HepG2 (cell line): ENCODE measurements around the gene SLC4A9. TPM values are rescaled to one million over a fixed set of nuclear protein-coding genes. Genes with fewer than 3 reads are reported as not detected.
A peak's percentile ranks its signal among the peaks of the same experiment; 100 is the strongest.

Experiments
- ATAC-seq: fragments of 200-7000 bp; cut with Tn5 transposase; 3 replicates; pipeline ENCODE4 v1.9.1; 2020; ENCODE audit warnings: mild to moderate bottlenecking, moderate library complexity
- BruUV-seq: library from RNA; stranded (reverse); fragments of 400-500 nt; replicated peaks from 2 replicates; lab custom pipeline; 2021; lab: Mats Ljungman, UMichigan
- CTCF ChIA-PET: fragments of 300-600 bp; formaldehyde crosslinking; extraction: SDS; loops from one replicate; lab custom pipeline; 2021; ENCODE audit warnings: low total read pairs, inconsistent platforms, low intra/inter-chr PET ratio; lab: Yijun Ruan, JAX
- POLR2A ChIA-PET: fragments of 350-600 bp; sonication (Branson Sonifier 250); formaldehyde crosslinking; loops from one replicate; lab custom pipeline; 2020; ENCODE audit warnings: antibody characterized with exemption, inconsistent platforms; lab: Yijun Ruan, JAX
- DNase-seq: peaks from one replicate; pipeline ENCODE4 v3.0.0-alpha.2; 2015; ENCODE audit warnings: low spot score
- FAIRE-seq: peaks from 3 replicates; lab custom pipeline; 2011; peaks lifted over from hg19 to GRCh38; lab: Jason Lieb, UNC
- H2AFZ ChIP-seq: one replicate; pipeline ENCODE4 v1.6.1; 2011; ENCODE audit warnings: low read length, inconsistent platforms
- H3K27ac ChIP-seq: fragments of 300-600 bp; 3 replicates; pipeline ENCODE4 v1.8.0; 2011; ENCODE audit warnings: mixed run types, mild to moderate bottlenecking, mixed read lengths, low read length, inconsistent platforms; ENCODE audit not compliant: insufficient read depth; ENCODE audit errors: extremely low read length
- H3K27me3 ChIP-seq, 2 experiments: fragments of 200-600 bp in 1 of 2; 2 replicates in 1 of 2; 3 replicates in 1 of 2; pipeline versions ENCODE4 v1.6.0 to v1.8.0; 2011; ENCODE audit warnings: low read length in 2 of 2, mild to moderate bottlenecking in 2 of 2, moderate library complexity in 2 of 2, inconsistent platforms in 1 of 2; ENCODE audit not compliant: insufficient read depth in 2 of 2, control insufficient read depth in 1 of 2
- H3K36me3 ChIP-seq, 2 experiments: fragments of 200-600 bp in 1 of 2; replicated peaks in 1 of 2; 2 replicates in 1 of 2; 3 replicates in 1 of 2; pipeline versions ENCODE4 v1.5.1 to v1.8.0; 2011; ENCODE audit warnings: low read length in 2 of 2, inconsistent platforms in 1 of 2; ENCODE audit not compliant: insufficient read depth in 2 of 2, control insufficient read depth in 1 of 2
- H3K4me1 ChIP-seq: 2 replicates; pipeline ENCODE4 v1.5.1; 2012; ENCODE audit warnings: low read length, inconsistent platforms; ENCODE audit not compliant: insufficient read depth
- H3K4me2 ChIP-seq: 2 replicates; pipeline ENCODE4 v1.6.0; 2011; ENCODE audit warnings: low read depth, low read length, inconsistent platforms
- H3K4me3 ChIP-seq, 3 experiments: fragments of 200-600 bp in 1 of 3; sonication (generic), shearing (Covaris generic) in 1 of 3; replicated peaks in 1 of 3; 2 replicates each; pipeline ENCODE4 v1.5.1; 2011 to 2016; ENCODE audit warnings: low read length in 3 of 3, inconsistent platforms in 2 of 3, low read depth in 2 of 3, mild to moderate bottlenecking in 2 of 3, control low read depth in 1 of 3, mixed read lengths in 1 of 3; ENCODE audit not compliant: insufficient read depth in 1 of 3
- H3K79me2 ChIP-seq: one replicate; pipeline ENCODE4 v1.6.1; 2011; ENCODE audit warnings: low read length, inconsistent platforms; ENCODE audit not compliant: insufficient read depth
- H3K9ac ChIP-seq: 2 replicates; pipeline ENCODE4 v1.6.0; 2011; ENCODE audit warnings: mild to moderate bottlenecking, low read depth, low read length, inconsistent platforms; ENCODE audit not compliant: insufficient read depth
- H3K9me3 ChIP-seq: 2 replicates; pipeline ENCODE4 v1.5.1; 2012; ENCODE audit warnings: mild to moderate bottlenecking, low read length
- H4K20me1 ChIP-seq: 2 replicates; pipeline ENCODE4 v1.6.0; 2011; ENCODE audit warnings: inconsistent platforms, mild to moderate bottlenecking, low read length, moderate library complexity; ENCODE audit not compliant: insufficient read depth
- ATF7 ChIP-seq, 2 experiments: fragments of 450-650 bp in 1 of 2; sonication (generic) in 1 of 2; formaldehyde crosslinking in 1 of 2; IDR thresholded peaks; 2 replicates each; pipeline versions ENCODE4 v1.4.0 to v1.6.1; 2016 to 2020; ENCODE audit warnings: antibody characterized with exemption in 1 of 2, mild to moderate bottlenecking in 1 of 2, missing genetic modification reagents in 1 of 2
- CEBPB ChIP-seq: IDR thresholded peaks from 2 replicates; pipeline ENCODE4 v1.6.1; 2011; ENCODE audit warnings: low read depth, low read length, improper control_type of control experiment, borderline replicate concordance
- CEBPG ChIP-seq: IDR thresholded peaks from 2 replicates; pipeline ENCODE4 v1.6.1; 2016
- GABPB1 ChIP-seq: IDR thresholded peaks from 2 replicates; pipeline ENCODE4 v1.6.1; 2016; ENCODE audit warnings: mild to moderate bottlenecking, missing genetic modification reagents, moderate library complexity, missing compliant biosample characterization
- HNRNPLL ChIP-seq: fragments of 200-400 bp; formaldehyde crosslinking; IDR thresholded peaks from 2 replicates; pipeline ENCODE4 v1.6.1; 2017; ENCODE audit warnings: mild to moderate bottlenecking, low read depth, low read length; ENCODE audit not compliant: poor library complexity, severe bottlenecking
- JDP2 ChIP-seq: sonication (generic); formaldehyde crosslinking; IDR thresholded peaks from 2 replicates; pipeline ENCODE4 v1.8.1; 2022; ENCODE audit warnings: missing genetic modification reagents, borderline replicate concordance
- MIER3 ChIP-seq: IDR thresholded peaks from 2 replicates; pipeline ENCODE4 v1.6.1; 2016; ENCODE audit warnings: missing compliant biosample characterization, borderline replicate concordance
- NFKBIZ ChIP-seq: IDR thresholded peaks from 2 replicates; pipeline ENCODE4 v1.6.1; 2018; ENCODE audit warnings: missing genetic modification reagents, missing compliant biosample characterization
- RFXAP ChIP-seq: sonication (generic); formaldehyde crosslinking; IDR thresholded peaks from 2 replicates; pipeline ENCODE4 v1.4.0; 2020; ENCODE audit warnings: missing genetic modification reagents, borderline replicate concordance
- SUZ12 ChIP-seq: fragments of 150-350 bp; IDR thresholded peaks from 2 replicates; pipeline ENCODE4 v1.6.1; 2014; ENCODE audit warnings: low read depth, low read length
- TEAD2 ChIP-seq: sonication (generic); formaldehyde crosslinking; IDR thresholded peaks from 2 replicates; pipeline ENCODE4 v1.9.0; 2021; ENCODE audit warnings: missing genetic modification reagents
- ZNF331 ChIP-seq: sonication (generic); formaldehyde crosslinking; IDR thresholded peaks from 2 replicates; pipeline ENCODE4 v1.4.0; 2020; ENCODE audit warnings: missing genetic modification reagents
- ZNF446 ChIP-seq: sonication (generic); formaldehyde crosslinking; IDR thresholded peaks from 2 replicates; pipeline ENCODE4 v1.5.0; 2020; ENCODE audit warnings: mild to moderate bottlenecking, missing genetic modification reagents
- ZNF460 ChIP-seq: sonication (generic); formaldehyde crosslinking; IDR thresholded peaks from 2 replicates; pipeline ENCODE4 v1.5.1; 2020; ENCODE audit warnings: missing genetic modification reagents, mild to moderate bottlenecking, borderline replicate concordance
- ZNF883 ChIP-seq: sonication (generic); formaldehyde crosslinking; IDR thresholded peaks from 2 replicates; pipeline ENCODE4 v1.5.1; 2020; ENCODE audit warnings: mild to moderate bottlenecking, missing genetic modification reagents; ENCODE audit errors: not compliant biosample characterization
- WGBS: methylation state at CpG from one replicate; pipeline ENCODE4 v1.1.6; 2017; ENCODE audit warnings: low lambda C conversion rate; 5-methylcytosine and 5-hydroxymethylcytosine counted together
- in situ Hi-C: cut with HindIII; loops from 2 replicates; pipeline ENCODE4 v1.10.0; 2017; ENCODE audit warnings: low pct_unique_long_range_greater_than_20kb; ENCODE audit not compliant: extremely low pct_ligation_motif_present
- intact Hi-C: fragments of 100-400 bp; cut with micrococcal nuclease; formaldehyde crosslinking; loops from one replicate; pipeline ENCODE4 v1.10.0; 2022; ENCODE audit not compliant: unreplicated experiment
- polyA plus RNA-seq, 8 experiments: library from polyadenylated mRNA; depleted of rRNA in 3 of 8; stranded (reverse) in 7 of 8; unstranded in 1 of 8; fragments of >200 nt; fragmentation: Illumina TruSeq in 4 of 8; extraction: Trizol in 4 of 8; gene quantifications; 2 replicates each; pipeline versions ENCODE4 v1.2.1 to v1.2.3, GENCODE V29; 2011 to 2016; ENCODE audit warnings: low read depth in 4 of 8, missing spikeins in 1 of 8, mixed read lengths in 1 of 8; ENCODE audit not compliant: insufficient read depth in 1 of 8
- total RNA-seq, 5 experiments: library from RNA; depleted of rRNA; stranded (reverse); fragments of >200 nt; fragmentation: Illumina TruSeq; extraction: Trizol; gene quantifications; 2 replicates each; pipeline ENCODE4 v1.2.3, GENCODE V29; 2016; ENCODE audit warnings: low read depth in 1 of 5
- TF ChIP-seq, protein P1 (sequence below): sonication (generic); formaldehyde crosslinking; IDR thresholded peaks from 2 replicates; pipeline ENCODE4 v1.4.0; 2020; ENCODE audit warnings: mild to moderate bottlenecking, missing genetic modification reagents, borderline replicate concordance
- TF ChIP-seq, protein P2 (sequence below), 2 experiments: sonication (generic) in 1 of 2; formaldehyde crosslinking in 1 of 2; IDR thresholded peaks; 2 replicates each; pipeline versions ENCODE4 v1.4.0 to v1.6.1; 2016 to 2020; ENCODE audit warnings: borderline replicate concordance in 1 of 2, low read depth in 1 of 2, mild to moderate bottlenecking in 1 of 2, missing genetic modification reagents in 1 of 2

Gene SLC4A9
- total and polyA plus RNA-seq, 2 of the 13 experiments (the other 11 are each of a cell fraction or from before 2014, with no cell fraction given): not detected

DNA sequence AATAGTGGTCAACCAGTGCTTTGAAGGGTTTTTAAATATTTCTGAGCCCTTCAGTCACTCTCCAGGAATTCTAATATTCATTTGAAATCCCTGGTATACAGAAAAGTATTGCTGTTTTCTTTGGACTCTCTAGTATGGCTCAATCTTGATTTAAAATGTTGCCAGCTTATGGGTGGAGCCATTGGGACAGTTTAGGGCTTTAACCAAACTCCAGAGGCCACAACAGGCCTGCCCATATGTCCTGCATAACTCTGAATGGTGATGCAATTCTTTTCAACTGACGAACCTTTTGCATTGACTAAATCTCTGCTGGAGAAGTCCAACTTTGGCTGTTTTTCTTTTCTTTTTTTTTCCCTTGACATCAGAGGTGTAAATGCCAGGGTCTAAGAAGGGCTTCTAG lies 31.3 kb downstream of the SLC4A9 start:
- Histone ChIP-seq H3K4me3 (no peak overlapping the region), H3K4me1 (peaks cover 9% of the 10 kb centered on the region), H4K20me1 (no peaks in the 10 kb centered on the region), H2AFZ (no peak overlapping the region), H3K9ac (no peak overlapping the region), H3K9me3 (no peaks in the 10 kb centered on the region), H3K36me3 (no peaks in the 10 kb centered on the region), H3K27me3 (no peaks in the 10 kb centered on the region), H3K79me2 (no peaks in the 10 kb centered on the region), H3K4me2 (no peak overlapping the region), H3K27ac (no peak overlapping the region)
- peak; percentile 28 for FAIRE-seq
- intact Hi-C loops: no loop called here
- peak; percentile 82 for ATAC-seq
- BruUV-seq: no TSS peak
- no peak for DNase-seq
- POLR2A ChIA-PET: no interaction called here
- CTCF ChIA-PET: no interaction called here
- 22% methylated on average over 1 of the region's 1 CpG for WGBS
- in situ Hi-C loops: no loop called here
- TF ChIP-seq, protein P1, sequence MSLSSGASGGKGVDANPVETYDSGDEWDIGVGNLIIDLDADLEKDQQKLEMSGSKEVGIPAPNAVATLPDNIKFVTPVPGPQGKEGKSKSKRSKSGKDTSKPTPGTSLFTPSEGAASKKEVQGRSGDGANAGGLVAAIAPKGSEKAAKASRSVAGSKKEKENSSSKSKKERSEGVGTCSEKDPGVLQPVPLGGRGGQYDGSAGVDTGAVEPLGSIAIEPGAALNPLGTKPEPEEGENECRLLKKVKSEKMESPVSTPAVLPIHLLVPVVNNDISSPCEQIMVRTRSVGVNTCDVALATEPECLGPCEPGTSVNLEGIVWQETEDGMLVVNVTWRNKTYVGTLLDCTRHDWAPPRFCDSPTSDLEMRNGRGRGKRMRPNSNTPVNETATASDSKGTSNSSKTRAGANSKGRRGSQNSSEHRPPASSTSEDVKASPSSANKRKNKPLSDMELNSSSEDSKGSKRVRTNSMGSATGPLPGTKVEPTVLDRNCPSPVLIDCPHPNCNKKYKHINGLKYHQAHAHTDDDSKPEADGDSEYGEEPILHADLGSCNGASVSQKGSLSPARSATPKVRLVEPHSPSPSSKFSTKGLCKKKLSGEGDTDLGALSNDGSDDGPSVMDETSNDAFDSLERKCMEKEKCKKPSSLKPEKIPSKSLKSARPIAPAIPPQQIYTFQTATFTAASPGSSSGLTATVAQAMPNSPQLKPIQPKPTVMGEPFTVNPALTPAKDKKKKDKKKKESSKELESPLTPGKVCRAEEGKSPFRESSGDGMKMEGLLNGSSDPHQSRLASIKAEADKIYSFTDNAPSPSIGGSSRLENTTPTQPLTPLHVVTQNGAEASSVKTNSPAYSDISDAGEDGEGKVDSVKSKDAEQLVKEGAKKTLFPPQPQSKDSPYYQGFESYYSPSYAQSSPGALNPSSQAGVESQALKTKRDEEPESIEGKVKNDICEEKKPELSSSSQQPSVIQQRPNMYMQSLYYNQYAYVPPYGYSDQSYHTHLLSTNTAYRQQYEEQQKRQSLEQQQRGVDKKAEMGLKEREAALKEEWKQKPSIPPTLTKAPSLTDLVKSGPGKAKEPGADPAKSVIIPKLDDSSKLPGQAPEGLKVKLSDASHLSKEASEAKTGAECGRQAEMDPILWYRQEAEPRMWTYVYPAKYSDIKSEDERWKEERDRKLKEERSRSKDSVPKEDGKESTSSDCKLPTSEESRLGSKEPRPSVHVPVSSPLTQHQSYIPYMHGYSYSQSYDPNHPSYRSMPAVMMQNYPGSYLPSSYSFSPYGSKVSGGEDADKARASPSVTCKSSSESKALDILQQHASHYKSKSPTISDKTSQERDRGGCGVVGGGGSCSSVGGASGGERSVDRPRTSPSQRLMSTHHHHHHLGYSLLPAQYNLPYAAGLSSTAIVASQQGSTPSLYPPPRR: no peak
- TF ChIP-seq ZNF331 (peak; percentile 83), RFXAP (CRISPR knock-in tag) (no peak), ZNF446 (CRISPR knock-in tag) (no peak), JDP2 (CRISPR knock-in tag) (no peak), SUZ12 (no peak), TEAD2 (CRISPR knock-in tag) (no peak), CEBPB (peak; percentile 80; the same call in 1 of the 2 replicates), HNRNPLL (no peak), ATF7 (IDR thresholded peaks at IDR 0.05) (peak; percentile 41; the same call in 1 of the 2 replicates), ATF7 (CRISPR knock-in tag; IDR thresholded peaks at IDR 0.05) (no peak), NFKBIZ (CRISPR knock-in tag) (no peak), ZNF883 (CRISPR knock-in tag) (no peak), CEBPG (CRISPR knock-in tag) (peak; percentile 58; the same call in 1 of the 2 replicates), MIER3 (CRISPR knock-in tag) (no peak), ZNF460 (CRISPR knock-in tag) (no peak), GABPB1 (CRISPR knock-in tag) (no peak)
- TF ChIP-seq, protein P2, sequence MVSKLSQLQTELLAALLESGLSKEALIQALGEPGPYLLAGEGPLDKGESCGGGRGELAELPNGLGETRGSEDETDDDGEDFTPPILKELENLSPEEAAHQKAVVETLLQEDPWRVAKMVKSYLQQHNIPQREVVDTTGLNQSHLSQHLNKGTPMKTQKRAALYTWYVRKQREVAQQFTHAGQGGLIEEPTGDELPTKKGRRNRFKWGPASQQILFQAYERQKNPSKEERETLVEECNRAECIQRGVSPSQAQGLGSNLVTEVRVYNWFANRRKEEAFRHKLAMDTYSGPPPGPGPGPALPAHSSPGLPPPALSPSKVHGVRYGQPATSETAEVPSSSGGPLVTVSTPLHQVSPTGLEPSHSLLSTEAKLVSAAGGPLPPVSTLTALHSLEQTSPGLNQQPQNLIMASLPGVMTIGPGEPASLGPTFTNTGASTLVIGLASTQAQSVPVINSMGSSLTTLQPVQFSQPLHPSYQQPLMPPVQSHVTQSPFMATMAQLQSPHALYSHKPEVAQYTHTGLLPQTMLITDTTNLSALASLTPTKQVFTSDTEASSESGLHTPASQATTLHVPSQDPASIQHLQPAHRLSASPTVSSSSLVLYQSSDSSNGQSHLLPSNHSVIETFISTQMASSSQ (IDR thresholded peaks at IDR 0.05; ENCODE audit: low read depth): no peak
- TF ChIP-seq, protein P2 (CRISPR knock-in tag; IDR thresholded peaks at IDR 0.05; ENCODE audit: borderline replicate concordance): no peak
